ENCODE data around the gene PASD1. TPM values are rescaled to one million over a fixed set of nuclear protein-coding genes. Genes with fewer than 3 reads are reported as not detected.

The PASD1 gene
- total RNA-seq, 1 donor from 2014 or later: not detected

- Mint-ChIP-seq H3K27ac (peak overlapping the region; percentile 26), H3K27me3 (peaks cover 16% of the 10 kb centered on the region), H3K9me3 (ENCODE audit: low read depth) (peaks cover 24% of the 10 kb centered on the region), H3K36me3 (ENCODE audit: insufficient read depth) (peaks cover 4% of the 10 kb centered on the region), H3K4me3 (ENCODE audit: low read depth) (no peak overlapping the region), H3K4me1 (ENCODE audit: low read depth) (peaks cover 5% of the 10 kb centered on the region)
- TF ChIP-seq CTCF (IDR thresholded peaks at IDR 0.05; ENCODE audit: unreplicated experiment): no peak
- DNase-seq (ENCODE audit: low spot score, unreplicated experiment): no peak
These were observed 134.0 kb downstream of the PASD1 start for GRCh38 chrX:151697522-151697921.

DNA sequence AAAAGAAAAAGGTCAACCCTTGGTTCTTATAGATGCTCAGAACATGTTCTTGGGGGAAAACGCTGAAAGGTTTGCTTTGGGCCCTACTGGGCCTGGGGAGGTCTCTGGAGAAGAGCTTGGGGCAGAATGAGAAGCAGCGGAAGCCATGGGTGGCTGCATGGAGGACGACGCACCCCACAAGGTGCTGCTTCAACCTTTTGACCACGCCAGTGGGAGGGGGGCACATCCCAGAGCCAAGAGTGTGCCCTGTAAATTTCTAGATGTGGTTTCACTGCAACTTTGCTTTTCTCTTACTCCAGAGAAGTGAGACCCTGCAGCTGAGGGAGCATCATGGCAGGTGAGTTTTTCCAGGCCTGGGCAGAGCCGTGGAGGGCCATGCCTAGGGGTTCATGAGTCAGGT, 135.0 kb downstream of the PASD1 start:
- Mint-ChIP-seq H3K4me3 (ENCODE audit: low read depth) (no peak overlapping the region), H3K4me1 (ENCODE audit: low read depth) (peaks cover 5% of the 10 kb centered on the region), H3K27ac (no peak overlapping the region), H3K9me3 (ENCODE audit: low read depth) (peaks cover 20% of the 10 kb centered on the region), H3K27me3 (peaks cover 8% of the 10 kb centered on the region), H3K36me3 (ENCODE audit: insufficient read depth) (peaks cover 2% of the 10 kb centered on the region)
- no peak for TF ChIP-seq CTCF (IDR thresholded peaks at IDR 0.05; ENCODE audit: unreplicated experiment)
- DNase-seq (ENCODE audit: low spot score, unreplicated experiment): no peak

DNA sequence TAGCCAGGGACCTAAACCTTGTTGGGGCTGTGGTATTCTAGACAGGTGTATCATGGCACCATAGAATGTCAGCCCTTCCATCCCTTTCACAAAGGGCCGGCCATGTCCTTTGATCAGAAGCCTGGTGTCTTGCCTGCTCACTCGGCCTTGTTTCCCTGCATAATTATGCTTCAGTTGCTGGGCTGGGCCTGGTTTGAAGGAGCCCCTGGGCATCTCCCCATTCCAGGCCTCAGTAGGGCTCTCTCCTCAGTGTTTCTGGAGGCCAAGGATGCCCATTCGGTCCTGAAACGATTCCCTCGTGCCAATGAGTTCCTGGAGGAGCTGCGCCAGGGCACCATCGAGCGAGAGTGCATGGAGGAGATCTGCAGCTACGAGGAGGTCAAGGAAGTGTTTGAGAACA, 136.3 kb downstream of the PASD1 start:
- Mint-ChIP-seq H3K9me3 (ENCODE audit: low read depth) (peaks cover 17% of the 10 kb centered on the region), H3K27me3 (peaks cover 5% of the 10 kb centered on the region), H3K27ac (no peak overlapping the region), H3K36me3 (ENCODE audit: insufficient read depth) (peaks cover 2% of the 10 kb centered on the region), H3K4me1 (ENCODE audit: low read depth) (peaks cover 5% of the 10 kb centered on the region), H3K4me3 (ENCODE audit: low read depth) (no peak overlapping the region)
- DNase-seq (ENCODE audit: low spot score, unreplicated experiment): no peak
- no peak for TF ChIP-seq CTCF (IDR thresholded peaks at IDR 0.05; ENCODE audit: unreplicated experiment)

DNA sequence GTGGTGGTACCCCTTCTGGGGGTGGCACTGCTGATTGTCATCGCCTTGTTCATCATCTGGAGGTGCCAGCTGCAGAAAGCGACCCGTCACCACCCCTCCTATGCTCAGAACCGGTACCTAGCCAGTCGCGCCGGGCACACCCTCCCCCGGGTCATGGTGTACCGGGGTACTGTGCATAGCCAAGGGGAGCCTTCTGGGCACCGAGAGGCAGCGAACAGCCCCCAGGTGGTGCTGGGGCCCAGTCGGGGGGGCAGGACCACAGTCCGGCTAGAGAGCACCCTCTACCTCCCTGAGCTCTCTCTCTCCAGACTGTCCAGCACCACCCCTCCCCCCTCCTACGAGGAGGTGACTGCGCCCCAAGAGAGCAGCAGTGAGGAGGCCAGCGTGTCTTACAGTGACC, 137.1 kb downstream of the PASD1 start:
- Mint-ChIP-seq H3K4me1 (ENCODE audit: low read depth) (peaks cover 2% of the 10 kb centered on the region), H3K36me3 (ENCODE audit: insufficient read depth) (peaks cover 2% of the 10 kb centered on the region), H3K27me3 (peaks cover 2% of the 10 kb centered on the region), H3K27ac (no peak overlapping the region), H3K9me3 (ENCODE audit: low read depth) (peaks cover 22% of the 10 kb centered on the region), H3K4me3 (ENCODE audit: low read depth) (no peak overlapping the region)
- no peak for DNase-seq (ENCODE audit: low spot score, unreplicated experiment)
- no peak for TF ChIP-seq CTCF (IDR thresholded peaks at IDR 0.05; ENCODE audit: unreplicated experiment)

DNA sequence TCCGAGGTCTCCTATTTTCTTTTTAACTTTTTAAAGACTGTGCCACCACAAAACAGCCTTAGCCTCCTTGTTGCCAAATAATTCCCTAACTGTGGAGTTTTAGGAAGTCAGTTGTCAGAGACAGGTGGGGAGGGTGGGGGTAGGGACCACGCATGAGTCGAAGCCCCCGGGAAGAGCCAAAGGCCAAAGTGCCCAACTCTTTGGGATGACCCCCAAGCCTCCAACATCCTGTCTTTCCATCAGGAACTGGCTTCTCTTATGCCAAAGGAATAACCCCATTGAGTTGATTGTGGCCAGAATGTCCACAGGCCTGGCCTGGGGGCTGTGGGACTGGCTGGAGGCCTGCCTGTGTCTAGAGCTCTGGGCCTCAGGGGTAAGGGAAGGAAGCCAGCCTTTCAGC, 137.6 kb downstream of the PASD1 start:
- no peak overlapping the region for H3K27ac Mint-ChIP-seq
- H3K27me3 Mint-ChIP-seq: no peaks in the 10 kb centered on the region
- H3K9me3 Mint-ChIP-seq (ENCODE audit: low read depth): peaks cover 20% of the 10 kb centered on the region
- H3K4me3 Mint-ChIP-seq (ENCODE audit: low read depth): no peak overlapping the region
- peaks cover 2% of the 10 kb centered on the region for H3K36me3 Mint-ChIP-seq (ENCODE audit: insufficient read depth)
- no peak for TF ChIP-seq CTCF (IDR thresholded peaks at IDR 0.05; ENCODE audit: unreplicated experiment)
- no peaks in the 10 kb centered on the region for H3K4me1 Mint-ChIP-seq (ENCODE audit: low read depth)
- no peak for DNase-seq (ENCODE audit: low spot score, unreplicated experiment)
